ENCODE results near the gene GIPC3. TPM values are rescaled to one million over a fixed set of nuclear protein-coding genes. Genes with fewer than 3 reads are reported as not detected.

Gene GIPC3
- total RNA-seq, 1 experiment from 2014 or later, result not detected

GRCh38 chr19:3632098-3632497, 46.8 kb downstream of the GIPC3 start:
- H3K36me3 Mint-ChIP-seq (ENCODE audit: insufficient read depth, unreplicated experiment), result no peaks in the 10 kb centered on the region
- no peaks in the 10 kb centered on the region for H3K27me3 Mint-ChIP-seq (ENCODE audit: insufficient read depth, unreplicated experiment)
- ChIA-PET CTCF (no interaction called here), POLR2A (no interaction called here)
- intact Hi-C loops (cut with micrococcal nuclease), result no loop called here
- H3K27ac Mint-ChIP-seq (ENCODE audit: low read depth, unreplicated experiment), result no peak overlapping the region
- no TSS peak for BruUV-seq (replicated peaks)
- no peak for TF ChIP-seq CTCF (IDR thresholded peaks at IDR 0.05; ENCODE audit: unreplicated experiment)
- peaks cover 1% of the 10 kb centered on the region for H3K4me1 Mint-ChIP-seq (ENCODE audit: insufficient read depth, unreplicated experiment)
- H3K9me3 Mint-ChIP-seq (ENCODE audit: unreplicated experiment), result no peaks in the 10 kb centered on the region
- no peak overlapping the region for H3K4me3 Mint-ChIP-seq (ENCODE audit: unreplicated experiment)
- DNase-seq (ENCODE audit: unreplicated experiment), result no peak

DNA sequence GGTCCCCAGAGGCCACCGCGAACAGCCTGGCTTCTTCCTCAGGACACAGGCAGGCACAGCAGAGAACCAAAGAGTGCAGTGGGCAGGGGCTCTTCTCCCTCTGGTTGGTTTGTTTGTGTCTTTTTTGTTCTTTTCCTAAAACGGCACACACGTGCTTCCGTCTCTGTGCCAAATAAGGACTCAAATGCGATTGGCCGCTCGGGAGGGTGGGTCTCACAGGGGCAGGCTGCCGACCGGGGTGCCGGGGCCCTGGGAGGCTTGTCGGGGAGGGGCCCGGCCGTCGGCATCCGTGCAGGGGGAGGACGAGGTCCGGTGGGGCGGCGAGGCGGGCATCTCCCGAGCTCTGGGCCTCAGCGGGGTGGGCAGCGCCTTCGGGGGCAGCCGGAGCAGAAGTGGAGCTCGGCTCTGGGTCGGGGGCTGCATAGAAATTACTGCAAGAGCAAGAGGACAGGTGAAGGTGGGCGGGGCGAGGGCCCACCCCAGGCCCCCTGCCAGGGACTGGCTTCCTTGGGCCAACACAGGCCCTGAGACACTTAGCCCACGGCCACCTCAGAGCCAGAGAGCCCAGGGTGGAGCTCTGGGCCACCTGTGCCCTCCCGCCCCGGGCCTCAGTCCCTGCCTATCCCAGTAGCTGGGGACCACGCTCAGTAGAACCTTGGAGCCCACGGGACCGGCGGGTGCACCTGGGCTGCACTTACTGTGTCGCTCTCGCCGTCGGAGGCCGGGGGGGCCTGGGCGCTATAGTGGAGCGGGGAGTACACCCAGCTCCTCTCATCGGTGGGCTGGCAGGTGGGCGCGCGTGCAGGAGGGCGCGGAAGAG, 47.7 kb downstream of the GIPC3 start:
- no peak for TF ChIP-seq CTCF (IDR thresholded peaks at IDR 0.05; ENCODE audit: unreplicated experiment)
- Mint-ChIP-seq H3K36me3 (ENCODE audit: insufficient read depth, unreplicated experiment) (no peaks in the 10 kb centered on the region), H3K4me3 (ENCODE audit: unreplicated experiment) (no peak overlapping the region), H3K27ac (ENCODE audit: low read depth, unreplicated experiment) (no peak overlapping the region), H3K4me1 (ENCODE audit: insufficient read depth, unreplicated experiment) (no peaks in the 10 kb centered on the region), H3K27me3 (ENCODE audit: insufficient read depth, unreplicated experiment) (no peaks in the 10 kb centered on the region), H3K9me3 (ENCODE audit: unreplicated experiment) (no peaks in the 10 kb centered on the region)
- no peak for DNase-seq (ENCODE audit: unreplicated experiment)
- CTCF ChIA-PET, result interaction anchor here (0.6 kb wide), 1 partner anchor 25 kb away, joined by 5 read pairs; no protein-coding TSS in a partner anchor
- intact Hi-C loops (cut with micrococcal nuclease), result no loop called here
- BruUV-seq (replicated peaks), result no TSS peak
- POLR2A ChIA-PET, result no interaction called here

DNA sequence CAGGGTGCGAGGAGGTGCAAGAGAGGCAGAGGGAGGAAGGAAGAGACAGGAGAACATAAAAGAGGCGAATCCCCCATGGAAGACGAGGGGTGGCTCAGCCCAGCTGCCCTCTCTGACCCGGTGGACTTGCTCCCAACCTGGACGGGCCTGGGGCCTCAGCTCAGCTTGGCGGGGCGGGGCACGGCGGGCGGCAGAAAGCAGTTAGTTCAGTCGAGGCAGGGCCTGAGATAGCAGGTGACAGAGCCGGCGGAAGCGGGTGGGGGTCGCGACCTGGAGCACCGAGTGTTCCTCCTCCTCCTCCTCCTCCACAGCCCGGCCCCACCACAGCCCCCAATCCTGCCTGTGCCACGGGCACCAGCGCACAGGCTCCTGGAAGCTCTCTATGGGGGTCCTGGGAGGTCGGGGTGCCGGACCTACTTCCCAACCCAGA, 48.3 kb downstream of the GIPC3 start:
- Mint-ChIP-seq H3K36me3 (ENCODE audit: insufficient read depth, unreplicated experiment) (no peaks in the 10 kb centered on the region), H3K4me3 (ENCODE audit: unreplicated experiment) (no peak overlapping the region)
- no peak for TF ChIP-seq CTCF (IDR thresholded peaks at IDR 0.05; ENCODE audit: unreplicated experiment)

DNA sequence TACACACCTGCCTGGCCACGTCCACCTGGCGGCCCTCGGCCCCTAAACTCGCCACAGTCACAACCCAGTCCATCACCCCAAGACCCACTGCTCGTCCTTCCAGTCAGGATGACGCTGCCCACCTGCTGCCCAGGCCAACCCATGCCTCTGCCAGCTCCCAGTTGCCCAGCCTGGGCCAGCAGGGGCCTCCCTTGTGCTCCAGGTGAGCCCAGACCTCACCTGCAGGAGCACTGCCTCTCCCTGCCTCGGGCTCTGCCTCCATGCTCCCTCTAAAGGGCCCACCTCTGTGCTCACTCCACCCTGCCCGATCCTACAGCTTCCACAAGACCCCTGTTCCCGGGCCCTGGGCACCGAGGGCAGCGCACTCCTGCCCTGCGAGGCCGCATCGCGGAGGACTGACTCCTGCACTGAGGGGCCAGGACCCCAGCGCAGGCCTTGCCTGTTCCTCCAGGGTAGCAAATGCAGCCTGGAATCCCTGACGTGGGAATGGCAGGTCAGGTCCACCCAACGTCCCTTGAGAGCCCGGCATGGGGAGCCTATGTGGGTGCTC, 49.3 kb downstream of the GIPC3 start:
- CTCF ChIA-PET, result no interaction called here
- TF ChIP-seq CTCF (IDR thresholded peaks at IDR 0.05; ENCODE audit: unreplicated experiment), result no peak
- Mint-ChIP-seq H3K36me3 (ENCODE audit: insufficient read depth, unreplicated experiment) (no peaks in the 10 kb centered on the region), H3K27me3 (ENCODE audit: insufficient read depth, unreplicated experiment) (no peaks in the 10 kb centered on the region), H3K27ac (ENCODE audit: low read depth, unreplicated experiment) (no peak overlapping the region), H3K4me1 (ENCODE audit: insufficient read depth, unreplicated experiment) (no peaks in the 10 kb centered on the region), H3K4me3 (ENCODE audit: unreplicated experiment) (no peak overlapping the region), H3K9me3 (ENCODE audit: unreplicated experiment) (no peaks in the 10 kb centered on the region)
- no TSS peak for BruUV-seq (replicated peaks)
- POLR2A ChIA-PET, result no interaction called here
- no peak for DNase-seq (ENCODE audit: unreplicated experiment)
- intact Hi-C loops (cut with micrococcal nuclease), result no loop called here

More for the DNA sequence above, 48.3 kb downstream of the GIPC3 start:
- ChIA-PET POLR2A (no interaction called here), CTCF (interaction anchor here (0.6 kb wide), 1 partner anchor 24 kb away, joined by 5 read pairs; no protein-coding TSS in a partner anchor)
- Mint-ChIP-seq H3K27me3 (ENCODE audit: insufficient read depth, unreplicated experiment) (no peaks in the 10 kb centered on the region), H3K9me3 (ENCODE audit: unreplicated experiment) (no peaks in the 10 kb centered on the region), H3K27ac (ENCODE audit: low read depth, unreplicated experiment) (no peak overlapping the region), H3K4me1 (ENCODE audit: insufficient read depth, unreplicated experiment) (no peaks in the 10 kb centered on the region)
- BruUV-seq (replicated peaks), result no TSS peak
- DNase-seq (ENCODE audit: unreplicated experiment), result no peak
- intact Hi-C loops (cut with micrococcal nuclease), result no loop called here

Data from MCF 10A (cell line).